Measurements from ENCODE around the gene LRRFIP1. TPM values are rescaled to one million over a fixed set of nuclear protein-coding genes. Genes with fewer than 3 reads are reported as not detected.

LRRFIP1 gene
- polyA plus RNA-seq, 1 of the 3 experiments (the other 2 are of a cell fraction) = 47.3 TPM

- H3K4me1 ChIP-seq (ENCODE audit: control insufficient read depth in 1 of 2, insufficient read depth in 2 of 2, low read depth in 1 of 2, low read length in 1 of 2) = peaks cover 3 to 10% of the 10 kb centered on the region in 2 experiments; a peak in 2 of 4 replicates
- no peak overlapping the region for H2AFZ ChIP-seq (ENCODE audit: low read depth)
- peaks cover 56% of the 10 kb centered on the region for H4K20me1 ChIP-seq (ENCODE audit: insufficient read depth)
- H3F3A ChIP-seq (replicated peaks; ENCODE audit: insufficient read depth) = peaks cover 16% of the 10 kb centered on the region
- H3K9me2 ChIP-seq = no peaks in the 10 kb centered on the region
- DNase-seq = peak; percentile 92
- H3K4me3 ChIP-seq (ENCODE audit: low read depth in 2 of 2, low read length in 1 of 2) = no peak overlapping the region; a peak in 1 of 4 replicates
- peaks cover 19 to 29% of the 10 kb centered on the region in 2 experiments for H3K36me3 ChIP-seq (replicated peaks in 1 of 2; ENCODE audit: control insufficient read depth in 1 of 2, insufficient read depth in 2 of 2, low read length in 1 of 2)
- H3K27ac ChIP-seq (ENCODE audit: low read depth in 2 of 2, low read length in 1 of 2) = peak overlapping the region in 1 of 2 experiments; percentile 16; a peak in 1 of 4 replicates
- H3K4me2 ChIP-seq = no peak overlapping the region
- POLR2A ChIA-PET = interaction anchor here (1.0 kb wide), 1 partner anchor 162 kb away, joined by 3 read pairs; no protein-coding TSS in a partner anchor
- CTCF ChIA-PET = interaction anchor here (0.5 to 6.6 kb wide), 68 partner anchors 9 to 1592 kb away, joined by 3 to 211 read pairs (median 4); partner anchors contain the start of gene PRLH
- H3K79me2 ChIP-seq (ENCODE audit: insufficient read depth) = peaks cover 83% of the 10 kb centered on the region
- WGBS (ENCODE audit: low lambda C conversion rate) = 50% methylated on average over 17 of the region's 18 CpGs
- H3K9ac ChIP-seq = no peak overlapping the region
- H3K27me3 ChIP-seq (ENCODE audit: insufficient read depth) = no peaks in the 10 kb centered on the region
- TF ChIP-seq EP300 (IDR thresholded peaks at IDR 0.05; ENCODE audit: borderline replicate concordance in 1 of 2, low read depth in 1 of 2, low read length in 1 of 2) = no peak
- peak; percentile 99 for TF ChIP-seq RAD21 (IDR thresholded peaks at IDR 0.05; ENCODE audit: low read length)
- no peak for TF ChIP-seq EZH2phosphoT487 (IDR thresholded peaks at IDR 0.05; ENCODE audit: borderline replicate concordance, low read depth)
- TF ChIP-seq CTCF (IDR thresholded peaks at IDR 0.05) = peak; percentile 98
- no peak; the same call in 1 of the 2 replicates for TF ChIP-seq TCF12 (IDR thresholded peaks at IDR 0.05)
- TF ChIP-seq MEF2A (IDR thresholded peaks at IDR 0.05; ENCODE audit: borderline replicate concordance, low read depth) = no peak
- no peak for TF ChIP-seq TAF1 (IDR thresholded peaks at IDR 0.05; ENCODE audit: borderline replicate concordance, low read depth, low read length)
- no peak for TF ChIP-seq FOXM1 (IDR thresholded peaks at IDR 0.05; ENCODE audit: low read depth)
- TF ChIP-seq SMC3 (IDR thresholded peaks at IDR 0.05; ENCODE audit: low read depth, low read length) = peak; percentile 98
- no peaks in the 10 kb centered on the region for H3K9me3 ChIP-seq
These were observed 117.3 kb downstream of the LRRFIP1 start for GRCh38 chr2:237744613-237745249.

- WGBS (ENCODE audit: low lambda C conversion rate) = 70% methylated on average over 5 of the region's 5 CpGs
- TF ChIP-seq USF2 (IDR thresholded peaks at IDR 0.05; ENCODE audit: borderline replicate concordance, low read depth, low read length) (no peak), NRF1 (IDR thresholded peaks at IDR 0.05; ENCODE audit: low read depth, low read length) (no peak), EP300 (IDR thresholded peaks at IDR 0.05; ENCODE audit: borderline replicate concordance in 1 of 2, low read depth in 1 of 2, low read length in 1 of 2) (no peak), NFIC (IDR thresholded peaks at IDR 0.05; ENCODE audit: borderline replicate concordance) (no peak), ZBTB33 (IDR thresholded peaks at IDR 0.05; ENCODE audit: borderline replicate concordance, low read depth) (no peak), FOXJ3 (CRISPR knock-in tag; IDR thresholded peaks at IDR 0.05) (no peak), FOSL2 (IDR thresholded peaks at IDR 0.05; ENCODE audit: borderline replicate concordance, low read depth) (no peak), POLR2AphosphoS5 (IDR thresholded peaks at IDR 0.05; ENCODE audit: low read depth, low read length) (no peak), RXRA (IDR thresholded peaks at IDR 0.05; ENCODE audit: borderline replicate concordance, low read depth) (no peak)
- no peak overlapping the region for H3K4me2 ChIP-seq
- no peaks in the 10 kb centered on the region for H3K27me3 ChIP-seq (ENCODE audit: insufficient read depth)
- H3K9me2 ChIP-seq = no peaks in the 10 kb centered on the region
- peaks cover 3 to 10% of the 10 kb centered on the region in 2 experiments; a peak in 2 of 4 replicates for H3K4me1 ChIP-seq (ENCODE audit: control insufficient read depth in 1 of 2, insufficient read depth in 2 of 2, low read depth in 1 of 2, low read length in 1 of 2)
- ChIA-PET CTCF (interaction anchor here (0.5 to 6.6 kb wide), 66 partner anchors 9 to 1591 kb away, joined by 3 to 211 read pairs (median 4); partner anchors contain the start of gene PRLH), POLR2A (interaction anchor here (1.0 kb wide), 1 partner anchor 163 kb away, joined by 3 read pairs; no protein-coding TSS in a partner anchor)
- DNase-seq = no peak
- H4K20me1 ChIP-seq (ENCODE audit: insufficient read depth) = peaks cover 56% of the 10 kb centered on the region
- no peak overlapping the region for H3K9ac ChIP-seq
- no peak overlapping the region for H2AFZ ChIP-seq (ENCODE audit: low read depth)
- peaks cover 82% of the 10 kb centered on the region for H3K79me2 ChIP-seq (ENCODE audit: insufficient read depth)
- H3F3A ChIP-seq (replicated peaks; ENCODE audit: insufficient read depth) = peaks cover 16% of the 10 kb centered on the region
- no peak overlapping the region for H3K27ac ChIP-seq (ENCODE audit: low read depth in 2 of 2, low read length in 1 of 2)
- H3K4me3 ChIP-seq (ENCODE audit: low read depth in 2 of 2, low read length in 1 of 2) = no peak overlapping the region; a peak in 1 of 4 replicates
- peaks cover 22 to 34% of the 10 kb centered on the region in 2 experiments for H3K36me3 ChIP-seq (replicated peaks in 1 of 2; ENCODE audit: control insufficient read depth in 1 of 2, insufficient read depth in 2 of 2, low read length in 1 of 2)
- no peaks in the 10 kb centered on the region for H3K9me3 ChIP-seq
These were observed 117.8 kb downstream of the LRRFIP1 start for GRCh38 chr2:237745250-237745613.

Data from SK-N-SH (cell line).